Activated CD4-positive, alpha-beta memory T cell treated with anti-CD3 and anti-CD28 coated beads, Interleukin-2, amount 10 ng/mL, durations not matched to agents 7 days and 5 days (primary cell): ENCODE results near the gene MTX2. TPM values are rescaled to one million over a fixed set of nuclear protein-coding genes. Genes with fewer than 3 reads are reported as not detected.

ENCODE experiments used
- CTCF ChIA-PET: fragments of 350-600 bp; sonication (Branson Sonifier 250); formaldehyde crosslinking; loops from one replicate; lab custom pipeline; 2021; ENCODE audit warnings: antibody characterized with exemption, inconsistent platforms; lab: Charles Lee
- POLR2A ChIA-PET: fragments of 350-600 bp; sonication (Branson Sonifier 250); formaldehyde crosslinking; loops from one replicate; lab custom pipeline; 2021; ENCODE audit warnings: antibody characterized with exemption; lab: Charles Lee
- DNase-seq: peaks from one replicate; pipeline ENCODE4 v3.0.0-alpha.2; 2020
- H3K27ac Mint-ChIP-seq: one replicate; pipeline ENCODE4 v1.8.0; 2021; ENCODE audit warnings: mild to moderate bottlenecking, mixed read lengths
- H3K27me3 Mint-ChIP-seq: one replicate; pipeline ENCODE4 v1.8.0; 2021; ENCODE audit warnings: mixed read lengths
- H3K36me3 Mint-ChIP-seq: one replicate; pipeline ENCODE4 v1.8.0; 2021; ENCODE audit warnings: low read depth, mixed read lengths
- H3K4me1 Mint-ChIP-seq: one replicate; pipeline ENCODE4 v1.8.0; 2021; ENCODE audit warnings: mixed read lengths
- H3K4me3 Mint-ChIP-seq: one replicate; pipeline ENCODE4 v1.8.0; 2021; ENCODE audit warnings: mild to moderate bottlenecking, mixed read lengths
- H3K9me3 Mint-ChIP-seq: one replicate; pipeline ENCODE4 v1.8.0; 2021; ENCODE audit warnings: mixed read lengths
- total RNA-seq, 2 experiments: library from RNA; stranded (reverse); gene quantifications; one replicate each; pipeline ENCODE4 v1.2.3, GENCODE V29; 2021

The MTX2 gene
- total RNA-seq: 10 to 100 TPM; 12.2 to 15.1 TPM

DNA sequence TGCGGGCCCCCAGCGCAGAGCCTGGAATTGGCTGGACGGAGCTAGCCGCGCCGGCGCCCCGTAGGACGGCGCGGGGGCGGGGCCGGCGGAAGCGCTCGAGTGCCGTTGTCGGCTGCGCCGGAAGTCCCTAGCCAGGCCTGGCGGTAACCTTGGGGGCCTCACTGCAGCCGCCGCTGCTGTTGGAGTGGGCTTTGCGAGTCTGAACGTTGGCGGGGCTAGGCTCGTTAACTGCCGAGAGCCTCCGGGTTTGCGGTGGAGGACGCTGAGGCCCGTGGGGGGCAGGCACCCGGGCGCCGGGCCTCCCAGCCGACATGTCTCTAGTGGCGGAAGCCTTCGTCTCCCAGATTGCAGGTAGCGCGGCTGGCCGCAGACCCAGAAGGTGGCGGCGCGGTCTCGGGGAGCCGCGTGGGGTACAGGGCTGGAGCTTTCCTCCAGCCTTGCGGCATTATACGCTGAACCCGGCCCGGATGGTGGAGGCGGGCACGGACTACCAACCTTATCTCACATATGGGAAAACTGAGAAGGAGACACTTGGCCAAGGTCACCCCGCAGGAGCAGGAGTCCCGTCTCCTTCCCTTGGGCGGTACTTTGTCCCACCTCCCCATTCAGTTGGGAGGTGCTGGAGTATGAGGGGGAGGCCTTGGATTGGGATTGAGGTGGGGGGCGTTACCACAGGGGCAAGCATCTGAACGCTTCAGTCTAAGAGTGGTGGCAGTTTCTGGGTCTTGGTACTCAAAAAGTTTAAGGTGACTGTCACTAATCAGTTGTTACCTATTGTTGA is at the start of gene MTX2:
TSS of gene MTX2 (plus strand) at position 124 of the 781 bp plus-strand sequence. CDS start at position 312, 188 bp downstream.
- H3K9me3 Mint-ChIP-seq: no peaks in the 10 kb centered on the region
- peak; percentile 72 for DNase-seq
- H3K27ac Mint-ChIP-seq: peak within 1 kb of the TSS; percentile 82
- ChIA-PET CTCF (interaction anchor here (0.7 to 0.9 kb wide), 2 partner anchors 21 to 879 kb away, joined by 3 read pairs; no protein-coding TSS in a partner anchor), POLR2A (no interaction called here)
- peak within 1 kb of the TSS; percentile 97 for H3K4me3 Mint-ChIP-seq
- H3K4me1 Mint-ChIP-seq: peaks cover 15% of the 10 kb centered on the region
- H3K27me3 Mint-ChIP-seq: peaks cover 6% of the 10 kb centered on the region
- no peaks in the 10 kb centered on the region for H3K36me3 Mint-ChIP-seq

- H3K36me3 Mint-ChIP-seq: no peaks in the 10 kb centered on the region
- no peak overlapping the region for H3K4me3 Mint-ChIP-seq
- peaks cover 16% of the 10 kb centered on the region for H3K27me3 Mint-ChIP-seq
- no peaks in the 10 kb centered on the region for H3K9me3 Mint-ChIP-seq
- ChIA-PET POLR2A (no interaction called here), CTCF (no interaction called here)
- H3K4me1 Mint-ChIP-seq: no peaks in the 10 kb centered on the region
- no peak overlapping the region for H3K27ac Mint-ChIP-seq
- no peak for DNase-seq
Measured at GRCh38 chr2:176227874-176228273, 41.4 kb upstream of the MTX2 start.

DNA sequence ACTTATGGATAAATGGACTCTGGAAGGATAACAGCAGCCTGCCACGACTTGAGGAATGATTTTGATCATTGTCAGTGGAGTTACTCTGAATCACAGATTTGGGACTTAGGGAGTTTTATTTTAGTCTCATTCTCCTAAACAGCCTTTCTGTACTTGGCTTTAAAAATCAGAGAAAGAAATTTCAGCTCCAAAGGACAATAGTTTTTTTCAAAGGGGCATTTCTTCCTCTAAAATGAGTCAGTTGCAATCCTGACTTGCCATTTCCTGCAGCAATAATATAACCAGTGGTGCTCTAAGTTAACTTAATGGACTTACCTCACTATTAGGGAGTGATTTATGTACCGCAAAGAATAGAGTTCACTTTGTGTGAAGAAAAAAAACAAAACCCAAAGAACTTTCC is 35.1 kb upstream of the MTX2 start:
- Mint-ChIP-seq H3K36me3 (no peaks in the 10 kb centered on the region), H3K27me3 (peaks cover 20% of the 10 kb centered on the region), H3K27ac (no peak overlapping the region), H3K9me3 (no peaks in the 10 kb centered on the region), H3K4me3 (no peak overlapping the region), H3K4me1 (no peaks in the 10 kb centered on the region)
- DNase-seq: no peak
- CTCF ChIA-PET: interaction anchor here (0.5 kb wide), 1 partner anchor 27 kb away, joined by 3 read pairs; no protein-coding TSS in a partner anchor
- POLR2A ChIA-PET: no interaction called here

DNA sequence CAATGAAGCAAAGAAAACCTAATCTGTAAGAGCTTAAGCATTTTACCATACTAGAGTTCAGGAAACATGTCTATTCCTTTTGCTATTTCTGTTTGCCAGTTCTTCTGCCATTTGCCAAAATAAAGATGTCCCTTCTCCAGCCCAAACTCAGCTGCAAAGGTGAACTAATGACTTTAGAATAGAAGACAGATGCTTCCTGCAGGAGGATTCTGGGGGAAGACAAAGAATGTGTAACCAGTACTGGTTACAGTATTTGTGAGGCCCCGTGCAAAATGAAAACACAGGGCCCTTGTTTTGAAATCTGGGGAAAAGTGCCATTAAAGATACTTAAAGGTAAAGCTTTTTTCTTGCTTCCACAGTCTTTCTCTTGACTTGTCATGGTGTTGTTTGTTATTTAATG is 34.3 kb upstream of the MTX2 start:
- Mint-ChIP-seq H3K27ac (no peak overlapping the region), H3K4me3 (no peak overlapping the region)
- CTCF ChIA-PET: interaction anchor here (0.6 kb wide), 1 partner anchor 10 kb away, joined by 4 read pairs; no protein-coding TSS in a partner anchor

DNA sequence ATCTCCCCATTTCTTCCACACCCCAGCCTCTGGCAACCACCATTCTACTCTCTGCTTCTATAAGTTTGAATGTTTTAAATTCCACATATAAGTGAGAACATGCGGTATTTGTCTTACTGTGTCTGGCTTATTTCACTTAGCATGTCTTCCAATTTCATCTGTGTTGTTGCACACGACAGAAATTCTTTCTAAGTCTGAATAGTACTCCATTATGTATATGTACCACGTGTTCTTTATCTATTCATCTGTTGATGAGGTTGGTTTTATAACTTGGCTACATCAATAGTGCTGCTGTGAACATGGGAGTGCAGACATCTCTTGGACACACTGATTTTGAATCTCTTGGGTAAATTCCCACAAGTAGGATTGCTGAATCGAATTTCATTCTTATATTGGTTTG is 31.8 kb upstream of the MTX2 start:
- DNase-seq: no peak
- POLR2A ChIA-PET: no interaction called here
- Mint-ChIP-seq H3K36me3 (no peaks in the 10 kb centered on the region), H3K4me3 (no peak overlapping the region), H3K27ac (no peak overlapping the region), H3K27me3 (peaks cover 21% of the 10 kb centered on the region), H3K4me1 (no peaks in the 10 kb centered on the region), H3K9me3 (no peaks in the 10 kb centered on the region)
- CTCF ChIA-PET: no interaction called here

More for the DNA sequence above, 34.3 kb upstream of the MTX2 start:
- Mint-ChIP-seq H3K36me3 (no peaks in the 10 kb centered on the region), H3K27me3 (peaks cover 24% of the 10 kb centered on the region), H3K9me3 (no peaks in the 10 kb centered on the region), H3K4me1 (no peaks in the 10 kb centered on the region)
- no peak for DNase-seq
- POLR2A ChIA-PET: no interaction called here

DNA sequence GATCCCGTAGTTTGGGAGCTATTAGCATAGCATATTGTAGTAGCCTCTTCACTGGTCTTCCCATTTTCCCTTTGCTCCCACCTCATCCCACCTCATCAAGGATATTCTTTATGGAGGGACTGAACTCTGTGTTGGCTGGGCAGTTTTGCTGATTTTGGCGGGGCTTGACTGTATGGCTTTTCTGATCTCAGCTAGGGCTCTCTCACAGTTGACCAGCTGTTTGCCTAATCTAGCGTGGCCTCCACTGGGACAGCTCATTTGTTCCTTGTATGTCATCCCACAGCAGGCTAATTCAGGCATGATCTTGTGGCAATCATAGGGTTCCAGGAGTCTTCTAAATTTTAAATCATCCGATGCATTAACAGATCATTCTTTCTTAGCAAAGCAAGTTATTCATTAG is 30.2 kb upstream of the MTX2 start:
- Mint-ChIP-seq H3K4me1 (no peaks in the 10 kb centered on the region), H3K4me3 (no peak overlapping the region), H3K27me3 (peaks cover 21% of the 10 kb centered on the region), H3K36me3 (no peaks in the 10 kb centered on the region), H3K27ac (no peak overlapping the region), H3K9me3 (no peaks in the 10 kb centered on the region)
- no peak for DNase-seq
- ChIA-PET POLR2A (no interaction called here), CTCF (no interaction called here)

GRCh38 chr2:176240301-176240700 is 28.9 kb upstream of the MTX2 start:
- POLR2A ChIA-PET: no interaction called here

DNA sequence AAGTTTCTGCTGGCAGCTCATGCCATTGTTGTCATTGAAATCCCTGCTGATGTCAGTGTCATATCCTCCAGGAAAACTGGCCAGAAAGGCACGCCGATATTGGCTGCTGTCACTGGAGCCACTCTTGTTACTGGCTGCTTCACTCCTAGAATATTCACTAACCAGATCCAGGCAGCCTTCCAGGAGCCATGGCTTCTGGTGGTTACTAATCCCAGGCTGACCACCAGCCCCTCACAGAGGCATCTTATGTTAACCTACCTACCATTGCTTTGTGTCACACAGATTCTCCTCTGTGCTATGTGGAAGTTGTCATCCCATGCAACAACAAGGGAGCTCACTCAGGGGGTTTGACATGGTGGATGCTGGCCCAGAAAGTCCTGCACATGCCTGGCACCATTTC is 27.0 kb upstream of the MTX2 start:
- Mint-ChIP-seq H3K27ac (no peak overlapping the region), H3K4me1 (no peaks in the 10 kb centered on the region), H3K4me3 (no peak overlapping the region), H3K9me3 (no peaks in the 10 kb centered on the region), H3K36me3 (no peaks in the 10 kb centered on the region), H3K27me3 (peaks cover 11% of the 10 kb centered on the region)
- DNase-seq: no peak
- CTCF ChIA-PET: interaction anchor here (0.6 kb wide), 1 partner anchor 70 kb away, joined by 5 read pairs; no protein-coding TSS in a partner anchor
- POLR2A ChIA-PET: no interaction called here

More at GRCh38 chr2:176240301-176240700, 28.9 kb upstream of the MTX2 start:
- Mint-ChIP-seq H3K27me3 (peaks cover 16% of the 10 kb centered on the region), H3K4me1 (no peaks in the 10 kb centered on the region), H3K9me3 (no peaks in the 10 kb centered on the region), H3K27ac (no peak overlapping the region), H3K36me3 (no peaks in the 10 kb centered on the region), H3K4me3 (no peak overlapping the region)
- CTCF ChIA-PET: no interaction called here
- DNase-seq: no peak

GRCh38 chr2:176246331-176246730 is 22.9 kb upstream of the MTX2 start:
- ChIA-PET POLR2A (no interaction called here), CTCF (interaction anchor here (1.0 kb wide), 1 partner anchor 308 kb away, joined by 3 read pairs; no protein-coding TSS in a partner anchor)
- H3K9me3 Mint-ChIP-seq: no peaks in the 10 kb centered on the region

DNA sequence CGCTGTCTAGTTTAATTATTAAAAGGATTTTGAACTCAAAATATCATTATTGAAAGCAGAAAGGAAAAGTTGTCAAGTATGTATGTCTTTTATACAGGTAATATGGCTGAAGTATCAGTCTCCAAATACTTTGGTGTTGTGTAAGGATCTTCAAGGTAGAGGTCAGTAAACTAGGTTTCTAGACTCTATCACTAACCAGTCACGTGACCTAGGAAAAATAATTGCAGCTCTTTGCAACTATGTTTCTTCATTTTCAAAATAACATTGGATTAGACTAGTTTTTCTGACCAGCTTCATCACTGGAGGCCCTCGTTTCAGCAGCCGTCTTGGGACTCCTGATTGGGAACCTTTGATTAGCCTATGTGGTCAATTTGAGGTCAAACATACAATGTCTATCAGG is 21.4 kb upstream of the MTX2 start:
- DNase-seq: no peak
- Mint-ChIP-seq H3K4me1 (no peaks in the 10 kb centered on the region), H3K27me3 (peaks cover 17% of the 10 kb centered on the region), H3K36me3 (no peaks in the 10 kb centered on the region), H3K27ac (no peak overlapping the region), H3K9me3 (no peaks in the 10 kb centered on the region), H3K4me3 (no peak overlapping the region)
- ChIA-PET CTCF (interaction anchor here (1.5 kb wide), 1 partner anchor 21 kb away, joined by 3 read pairs; the partner anchor contains the start of gene MTX2), POLR2A (no interaction called here)

More at GRCh38 chr2:176246331-176246730, 22.9 kb upstream of the MTX2 start:
- H3K4me3 Mint-ChIP-seq: no peak overlapping the region
- H3K36me3 Mint-ChIP-seq: no peaks in the 10 kb centered on the region
- peaks cover 12% of the 10 kb centered on the region for H3K27me3 Mint-ChIP-seq
- H3K4me1 Mint-ChIP-seq: no peaks in the 10 kb centered on the region
- no peak for DNase-seq
- no peak overlapping the region for H3K27ac Mint-ChIP-seq

- no peak overlapping the region for H3K4me3 Mint-ChIP-seq
- CTCF ChIA-PET: no interaction called here
- no peaks in the 10 kb centered on the region for H3K9me3 Mint-ChIP-seq
Measured at GRCh38 chr2:176251928-176252327, 17.3 kb upstream of the MTX2 start.

DNA sequence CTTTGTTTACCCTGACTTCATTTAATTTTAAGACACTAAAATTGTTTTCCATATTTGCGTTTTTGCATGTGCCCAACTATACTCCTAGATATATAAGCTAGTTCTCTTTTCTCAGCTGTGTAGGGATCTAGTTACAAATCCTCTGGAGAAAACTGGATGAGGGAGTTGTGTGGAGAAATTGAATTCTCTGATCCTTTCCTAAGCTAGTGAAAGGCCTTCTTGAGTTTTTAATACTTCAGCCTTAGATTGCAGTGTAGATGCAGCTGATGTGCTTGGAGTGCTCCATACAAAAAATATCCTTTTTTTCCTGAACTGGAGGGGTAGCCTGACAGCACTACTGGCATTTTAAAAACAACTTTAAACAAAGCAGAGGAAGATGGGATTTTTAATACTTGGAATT is 8.6 kb upstream of the MTX2 start:
- H3K27me3 Mint-ChIP-seq: peaks cover 15% of the 10 kb centered on the region
- POLR2A ChIA-PET: no interaction called here

More at GRCh38 chr2:176251928-176252327, 17.3 kb upstream of the MTX2 start:
- Mint-ChIP-seq H3K27ac (no peak overlapping the region), H3K36me3 (no peaks in the 10 kb centered on the region), H3K4me1 (no peaks in the 10 kb centered on the region), H3K27me3 (peaks cover 21% of the 10 kb centered on the region)
- POLR2A ChIA-PET: no interaction called here
- no peak for DNase-seq

DNA sequence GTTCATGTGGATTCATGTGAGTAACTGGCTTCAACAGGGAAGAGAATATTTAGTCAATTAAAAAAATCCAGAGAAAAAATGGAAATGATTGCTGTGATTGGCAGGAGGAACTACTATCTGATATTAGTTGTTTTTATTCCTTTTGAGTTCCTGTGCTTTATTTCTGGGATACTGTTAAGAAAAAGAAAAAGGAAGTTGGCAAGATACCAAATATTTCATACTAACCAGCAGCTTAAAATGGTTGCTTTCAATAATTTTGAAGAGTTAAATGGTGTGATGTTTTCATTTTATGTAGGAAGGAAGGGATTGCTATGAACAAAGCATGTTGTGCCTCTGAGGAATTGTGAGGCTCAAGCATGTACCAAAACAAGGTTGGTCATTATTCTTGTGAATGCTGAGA is 8.1 kb upstream of the MTX2 start:
- H3K27me3 Mint-ChIP-seq: peaks cover 14% of the 10 kb centered on the region
- H3K4me3 Mint-ChIP-seq: no peak overlapping the region
- no peaks in the 10 kb centered on the region for H3K4me1 Mint-ChIP-seq
- no peak for DNase-seq
- no peaks in the 10 kb centered on the region for H3K36me3 Mint-ChIP-seq
- H3K9me3 Mint-ChIP-seq: no peaks in the 10 kb centered on the region
- H3K27ac Mint-ChIP-seq: no peak overlapping the region
- ChIA-PET POLR2A (no interaction called here), CTCF (no interaction called here)

More for the DNA sequence above, 8.6 kb upstream of the MTX2 start:
- CTCF ChIA-PET: no interaction called here
- no peaks in the 10 kb centered on the region for H3K4me1 Mint-ChIP-seq
- H3K27ac Mint-ChIP-seq: no peak overlapping the region
- H3K4me3 Mint-ChIP-seq: no peak overlapping the region
- no peaks in the 10 kb centered on the region for H3K36me3 Mint-ChIP-seq
- no peaks in the 10 kb centered on the region for H3K9me3 Mint-ChIP-seq
- no peak for DNase-seq
